ENCODE data around the gene C19orf12. TPM values are rescaled to one million over a fixed set of nuclear protein-coding genes. Genes with fewer than 3 reads are reported as not detected.

The C19orf12 gene
- total RNA-seq, 1 experiment from 2014 or later = 17.5 TPM

- Histone ChIP-seq H3K23ac (ENCODE audit: insufficient read length, low read depth, low read length) (no peak overlapping the region), H3K27ac (ENCODE audit: insufficient read length, low read depth, low read length) (no peak overlapping the region)
Observed at GRCh38 chr19:29658221-29658991, 56.7 kb downstream of the C19orf12 start.

More at GRCh38 chr19:29658221-29658991, 56.7 kb downstream of the C19orf12 start:
- H2BK120ac ChIP-seq (ENCODE audit: low read depth, low read length, poor library complexity, severe bottlenecking) = no peak overlapping the region
- H3T11ph ChIP-seq (ENCODE audit: low read length) = no peak overlapping the region
- H3K4me1 ChIP-seq (ENCODE audit: insufficient read depth, low read length) = no peaks in the 10 kb centered on the region
- WGBS (ENCODE audit: extremely low coverage, insufficient read length, low lambda C conversion rate) = no CpG with 5 or more reads among the region's 5 CpGs
- Mint-ChIP-seq H3K27me3 (ENCODE audit: low read depth) (peaks cover 1% of the 10 kb centered on the region), H3K36me3 (ENCODE audit: insufficient read depth in 1 of 3, low read depth in 3 of 3) (no peaks in the 10 kb centered on the region; a peak in 2 of 7 replicates), H3K27ac (no peak overlapping the region), H3K4me3 (no peak overlapping the region), H3K4me1 (no peaks in the 10 kb centered on the region), H3K9me3 (peaks cover 4 to 10% of the 10 kb centered on the region in 2 experiments; a peak in 3 of 5 replicates)
- H4K20me1 ChIP-seq (ENCODE audit: control insufficient read depth, insufficient read depth, insufficient read length) = no peaks in the 10 kb centered on the region
- no peak overlapping the region for H3K4me2 ChIP-seq (ENCODE audit: insufficient read depth, insufficient read length, low read length)
- H2BK12ac ChIP-seq (ENCODE audit: insufficient read length, low read depth, low read length) = no peak overlapping the region
- H2AFZ ChIP-seq (ENCODE audit: low read length) = no peak overlapping the region
- H3K9me3 ChIP-seq (ENCODE audit: control insufficient read depth, low read depth, low read length) = no peaks in the 10 kb centered on the region
- no peak for DNase-seq
- no peaks in the 10 kb centered on the region for H3K79me1 ChIP-seq (ENCODE audit: insufficient read depth, low read depth, low read length, poor library complexity, severe bottlenecking)
- H3K4ac ChIP-seq (ENCODE audit: low read depth, low read length) = no peak overlapping the region
- H2BK5ac ChIP-seq (ENCODE audit: insufficient read length, low read length) = no peak overlapping the region
- H2AK5ac ChIP-seq (ENCODE audit: insufficient read length, low read length) = no peak overlapping the region
- no peak overlapping the region for H4K5ac ChIP-seq (ENCODE audit: insufficient read length, low read depth, low read length)
- H3K27me3 ChIP-seq (ENCODE audit: insufficient read depth, low read length) = no peaks in the 10 kb centered on the region
- no peak overlapping the region for H2BK15ac ChIP-seq (ENCODE audit: low read depth, low read length)
- H3K14ac ChIP-seq (ENCODE audit: insufficient read depth, low read length) = no peak overlapping the region
- no peak overlapping the region for H4K8ac ChIP-seq (replicated peaks; ENCODE audit: insufficient read length, low read depth, low read length)
- no peaks in the 10 kb centered on the region for H3K79me2 ChIP-seq (ENCODE audit: insufficient read depth, low read length)
- H3K9ac ChIP-seq (ENCODE audit: extremely low read depth, insufficient read length, low read length) = no peak overlapping the region
- TF ChIP-seq CTCF (conservative IDR thresholded peaks at IDR 0.05) = no peak
- no peak overlapping the region for H2BK20ac ChIP-seq (ENCODE audit: low read depth, low read length, poor library complexity, severe bottlenecking)
- no peaks in the 10 kb centered on the region for H3K23me2 ChIP-seq (ENCODE audit: insufficient read length, low read depth, low read length, poor library complexity, severe bottlenecking)
- H3K56ac ChIP-seq (ENCODE audit: insufficient read length, low read depth, low read length) = no peak overlapping the region
- no peak overlapping the region for H4K91ac ChIP-seq (ENCODE audit: insufficient read length, low read depth, low read length)
- H3K18ac ChIP-seq (ENCODE audit: insufficient read length, low read depth, low read length) = no peak overlapping the region
